GM21515 (cell line): ENCODE measurements around the gene SV2C.
"Not testable (repeated sequence)": the region's sequence is repeated elsewhere in the genome, so short reads cannot be mapped to it uniquely, and the experiment has no call there.

ENCODE experiments used
- ATAC-seq: cut with Tn5 transposase; IDR thresholded peaks from one replicate; pipeline ENCODE4 v1.9.1; 2021; ENCODE audit not compliant: unreplicated experiment

Gene SV2C

DNA sequence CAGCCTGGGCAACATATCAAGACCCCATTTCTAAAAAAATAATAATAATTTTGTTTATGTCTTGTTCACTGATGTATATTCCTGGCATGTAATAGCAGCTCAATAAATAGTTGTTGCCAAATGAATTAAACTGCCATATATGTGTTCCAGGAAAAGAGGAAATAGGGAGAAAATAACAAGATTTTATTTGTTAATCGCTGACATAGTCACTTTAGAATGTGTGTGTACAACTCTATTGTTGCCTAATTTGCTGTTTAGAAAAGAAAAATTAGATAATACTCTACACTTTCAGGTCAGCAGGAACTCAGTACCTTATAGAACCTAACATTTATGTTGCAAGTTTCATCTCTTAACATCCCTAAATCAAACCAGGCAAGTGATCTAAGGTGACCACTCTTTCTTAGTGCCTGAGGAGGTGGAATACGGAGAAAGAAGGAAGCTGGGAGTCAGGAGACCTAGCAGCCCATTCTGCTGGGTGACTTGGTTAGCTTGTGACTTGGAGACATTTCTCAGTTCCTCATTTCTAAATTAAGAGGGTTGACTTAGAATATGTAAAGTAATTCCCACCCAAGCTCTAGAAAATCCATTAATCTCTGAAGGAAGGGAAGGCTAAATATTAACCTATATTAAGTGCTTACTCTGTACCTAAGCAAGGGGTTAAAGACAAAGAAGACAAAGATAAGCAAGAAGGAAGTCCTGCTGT lies 209.6 kb downstream of the SV2C start:
- no peak for ATAC-seq

DNA sequence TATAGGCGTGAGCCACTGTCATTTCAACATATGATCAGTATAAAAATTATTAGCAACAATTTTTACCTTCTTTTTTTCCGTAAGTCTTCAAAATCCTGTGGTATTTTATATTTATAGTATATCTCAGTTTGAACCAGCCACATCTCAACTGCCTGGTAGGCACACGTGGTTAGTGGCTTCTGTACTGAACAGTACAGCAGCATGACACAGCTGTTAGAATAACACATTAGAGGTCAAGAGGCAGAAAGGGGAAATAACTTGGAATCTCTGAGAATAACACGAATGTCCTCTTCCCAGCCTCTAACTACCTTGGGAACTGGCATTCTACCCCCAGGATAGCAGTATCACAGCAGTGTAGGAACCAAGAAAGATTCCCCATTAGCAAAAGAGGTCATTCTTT lies 211.4 kb downstream of the SV2C start:
- ATAC-seq, result no peak

DNA sequence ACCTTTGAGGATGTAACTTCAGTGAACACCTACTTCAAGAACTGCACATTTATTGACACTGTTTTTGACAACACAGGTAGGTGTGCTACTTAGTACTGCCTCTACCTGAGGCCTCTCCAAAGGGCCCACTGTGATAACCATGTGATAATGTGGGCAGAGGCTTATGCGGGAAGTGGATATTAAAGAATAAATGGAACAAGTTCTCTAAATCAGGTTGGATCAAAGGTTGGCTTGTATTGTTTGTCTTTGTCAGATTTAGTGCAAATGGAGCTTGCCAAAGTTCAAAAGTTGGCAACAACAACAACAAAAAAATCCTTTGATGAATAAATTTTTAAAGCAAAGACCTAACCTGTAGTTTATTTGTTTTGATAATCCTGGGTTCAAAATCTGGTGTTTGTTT lies 215.7 kb downstream of the SV2C start:
- no peak for ATAC-seq

DNA sequence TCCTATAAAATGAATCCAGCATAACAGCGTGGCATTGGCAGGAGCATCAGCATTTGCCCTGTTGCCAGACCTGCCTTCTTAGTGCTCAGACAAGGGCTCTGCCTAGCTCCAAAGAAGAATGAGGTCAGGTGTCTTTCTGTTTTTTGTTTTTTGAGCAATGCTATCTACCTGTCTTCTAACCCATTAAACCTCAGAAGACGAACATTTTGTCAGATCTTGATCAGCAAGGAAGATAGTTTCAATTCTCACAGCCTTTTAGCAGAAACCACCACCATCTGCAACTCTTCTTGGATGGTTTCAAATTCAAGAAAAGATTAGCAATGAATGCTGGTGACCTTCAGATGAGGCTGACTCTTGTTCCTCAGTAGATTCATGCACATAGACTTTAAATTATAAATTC lies 216.4 kb downstream of the SV2C start:
- ATAC-seq, result no peak

DNA sequence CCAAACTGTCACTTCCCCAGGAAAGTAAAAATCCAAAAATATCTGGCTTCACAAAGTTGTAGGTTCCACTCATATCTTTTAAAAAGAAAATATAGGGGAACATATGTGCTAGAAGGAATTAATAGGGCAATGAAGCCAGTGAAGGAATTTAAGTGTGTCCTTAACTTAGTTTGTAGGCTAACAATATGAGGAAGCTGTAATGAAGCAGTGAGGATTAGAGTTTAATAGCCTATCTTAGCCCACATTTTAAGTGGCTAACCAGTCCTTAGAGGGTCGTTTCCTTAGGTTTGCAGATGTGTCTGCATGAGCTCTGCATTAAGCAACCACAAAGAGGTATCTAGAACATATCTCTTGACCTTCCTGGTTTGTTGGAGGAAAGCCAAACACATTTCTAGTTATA lies 218.7 kb downstream of the SV2C start:
- ATAC-seq, result not testable (repeated sequence)

DNA sequence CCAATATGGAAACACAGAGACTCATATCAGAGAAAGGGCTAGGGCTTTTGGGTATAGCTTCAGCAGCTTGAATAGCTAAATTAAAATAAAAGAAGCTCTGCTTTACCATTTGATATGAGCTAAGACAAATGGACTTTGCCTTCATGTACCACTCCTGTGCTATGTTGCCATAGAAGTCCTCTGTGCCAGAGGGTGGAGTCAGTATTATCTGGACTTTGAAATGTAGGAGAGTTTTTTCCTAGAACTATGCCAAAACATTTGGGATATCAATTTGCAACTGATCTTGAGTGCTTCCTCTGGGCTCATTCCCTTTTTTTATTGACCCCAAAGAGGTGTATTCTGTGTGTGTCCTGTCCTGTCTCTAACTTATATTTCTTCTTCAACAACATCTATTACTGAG lies 219.5 kb downstream of the SV2C start:
- not testable (repeated sequence) for ATAC-seq

DNA sequence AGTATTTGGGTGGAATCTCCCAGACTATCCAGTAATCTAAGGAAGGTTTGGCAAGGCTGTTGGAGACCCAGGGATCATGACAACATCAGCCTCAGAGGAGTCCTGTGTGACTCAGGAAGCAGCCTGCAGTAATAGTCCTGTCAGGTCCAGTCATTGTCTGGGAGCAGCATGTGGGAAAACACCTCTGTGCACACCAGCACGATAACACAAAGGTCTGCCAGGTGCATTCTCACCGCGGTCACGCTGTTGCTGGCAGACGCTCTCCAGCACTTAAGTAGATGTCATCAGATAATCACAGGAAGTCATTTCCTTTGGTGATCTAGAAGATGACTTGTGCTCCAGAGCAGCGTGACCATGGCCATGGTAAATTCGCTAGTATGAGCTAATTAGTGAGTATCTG lies 220.7 kb downstream of the SV2C start:
- no peak for ATAC-seq

DNA sequence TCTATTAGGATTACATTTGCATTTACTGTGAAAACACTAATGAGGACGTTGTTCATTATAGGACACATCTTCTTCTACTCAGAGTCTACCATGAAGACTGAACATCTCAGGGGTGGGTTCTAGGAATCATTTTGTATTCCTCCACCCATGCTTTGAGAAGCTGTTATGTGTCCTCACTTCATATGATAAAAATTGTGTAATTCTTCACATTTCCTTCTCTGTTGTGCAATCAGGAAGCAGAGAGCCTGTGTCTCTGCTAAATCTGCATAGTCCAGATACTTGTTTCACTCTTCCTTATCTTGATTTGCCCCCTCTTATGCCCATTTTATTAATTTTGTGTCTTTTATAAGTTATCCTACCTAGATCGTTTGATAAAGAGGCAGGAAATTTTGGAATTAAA lies 222.1 kb downstream of the SV2C start:
- no peak for ATAC-seq

DNA sequence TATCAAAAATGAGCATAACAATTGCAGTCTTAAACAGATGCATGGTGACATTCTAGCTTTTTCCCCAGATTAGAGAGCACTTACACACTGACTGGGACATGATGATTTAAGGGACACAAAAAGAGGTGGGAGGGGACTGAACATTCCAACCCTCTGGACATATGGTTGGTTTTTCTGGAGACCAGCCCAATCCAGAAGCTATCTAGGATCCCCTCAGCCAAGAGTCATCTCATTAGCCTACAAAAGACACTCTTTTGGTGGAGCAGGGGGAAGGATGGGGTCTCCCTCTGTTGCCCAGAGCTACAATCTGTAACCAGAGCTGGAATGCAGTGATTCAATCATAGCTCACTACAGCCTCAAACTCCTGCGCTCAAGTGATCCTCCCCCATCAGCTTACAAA lies 222.6 kb downstream of the SV2C start:
- no peak for ATAC-seq

DNA sequence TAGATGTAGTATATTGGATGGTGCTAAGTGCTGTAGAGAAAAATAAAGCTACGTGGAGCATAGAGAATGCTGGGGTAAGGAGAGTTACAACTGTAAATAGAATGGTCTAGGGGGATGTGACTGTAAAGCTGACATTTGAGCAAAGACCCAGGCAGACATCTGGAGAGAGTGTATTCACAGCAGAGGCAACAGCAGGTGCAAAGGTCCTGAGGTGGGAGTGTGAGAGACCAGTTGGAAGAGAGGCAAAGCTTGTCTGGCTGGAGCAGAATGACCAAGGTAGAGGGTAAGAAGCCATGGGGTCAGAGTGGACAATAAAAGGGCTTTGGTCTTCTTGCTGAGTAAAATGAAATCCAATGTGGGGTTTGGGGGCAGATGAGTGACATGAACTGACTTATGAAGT lies 227.0 kb downstream of the SV2C start:
- ATAC-seq, result no peak

DNA sequence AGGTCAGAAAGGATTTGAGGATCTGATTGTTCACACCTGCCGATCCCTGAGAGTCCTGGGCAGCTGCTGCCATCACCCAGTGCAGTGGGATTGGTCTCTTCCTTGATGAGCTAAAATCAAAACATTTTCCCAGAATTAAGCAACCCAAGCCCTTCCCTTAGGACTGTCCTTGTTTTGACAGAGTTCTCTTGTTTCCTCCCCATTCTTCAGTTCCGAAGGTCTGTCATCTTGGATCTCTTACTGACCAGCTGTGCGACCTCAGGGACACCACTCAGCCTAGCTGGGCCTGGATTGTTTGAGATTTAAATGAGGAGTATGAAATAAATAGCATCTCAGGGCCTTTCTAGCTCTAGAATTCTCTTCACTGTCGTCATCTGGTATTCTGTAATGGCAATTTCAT lies 229.6 kb downstream of the SV2C start:
- ATAC-seq, result no peak

DNA sequence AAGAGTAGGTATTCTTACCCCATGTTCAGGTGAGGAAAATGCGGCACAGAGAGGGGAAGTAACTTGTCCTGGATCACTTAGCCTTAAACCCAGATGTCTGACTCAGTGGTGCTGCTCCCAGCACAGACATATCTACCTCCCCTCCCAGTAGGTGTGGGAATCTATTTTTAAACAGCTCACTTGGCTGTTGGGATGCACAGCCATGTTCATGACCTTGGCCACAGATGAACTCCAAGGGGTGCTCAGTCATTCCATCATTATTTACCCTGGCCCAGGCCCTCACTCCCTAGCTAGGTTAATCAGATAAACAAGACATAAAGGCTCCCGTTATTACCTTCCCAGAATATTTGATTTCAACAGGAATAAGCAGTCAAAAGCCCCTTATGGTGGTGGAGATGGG lies 231.5 kb downstream of the SV2C start:
- ATAC-seq, result no peak

DNA sequence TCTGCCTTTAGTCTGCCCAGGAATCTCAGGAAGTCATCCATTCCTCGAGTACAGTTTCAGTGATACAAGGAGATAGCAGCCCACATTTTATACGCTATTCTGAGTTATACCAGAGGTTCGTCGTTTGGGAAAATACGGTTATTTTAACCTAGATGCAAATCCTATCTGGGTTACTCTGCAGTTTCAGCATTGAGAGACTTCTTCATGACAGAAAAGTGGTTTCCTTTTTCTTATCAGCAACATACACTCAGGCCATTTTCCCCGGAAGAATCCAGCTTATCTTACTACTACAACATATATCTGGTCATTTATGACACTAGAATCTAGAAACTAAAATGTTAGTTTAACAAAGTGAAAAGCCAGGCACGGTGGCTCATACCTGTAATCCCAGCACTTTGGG lies 236.5 kb downstream of the SV2C start:
- ATAC-seq, result no peak

DNA sequence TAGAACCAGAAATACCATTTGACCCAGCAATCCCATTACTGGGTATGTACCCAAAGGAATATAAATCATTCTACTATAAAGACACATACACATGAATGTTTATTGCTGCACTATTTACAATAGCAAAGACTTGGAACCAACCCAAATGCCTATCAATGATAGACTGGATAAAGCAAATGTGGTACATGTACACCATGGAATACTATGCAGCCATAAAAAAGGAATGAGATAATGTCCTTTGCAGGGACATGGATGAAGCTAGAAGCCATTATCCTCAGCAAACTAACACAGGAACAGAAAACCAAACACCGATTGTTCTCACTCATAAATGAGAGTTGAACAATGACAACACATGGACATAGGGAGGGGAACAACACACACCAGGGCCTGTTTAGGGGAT lies 240.3 kb downstream of the SV2C start:
- ATAC-seq, result not testable (repeated sequence)

DNA sequence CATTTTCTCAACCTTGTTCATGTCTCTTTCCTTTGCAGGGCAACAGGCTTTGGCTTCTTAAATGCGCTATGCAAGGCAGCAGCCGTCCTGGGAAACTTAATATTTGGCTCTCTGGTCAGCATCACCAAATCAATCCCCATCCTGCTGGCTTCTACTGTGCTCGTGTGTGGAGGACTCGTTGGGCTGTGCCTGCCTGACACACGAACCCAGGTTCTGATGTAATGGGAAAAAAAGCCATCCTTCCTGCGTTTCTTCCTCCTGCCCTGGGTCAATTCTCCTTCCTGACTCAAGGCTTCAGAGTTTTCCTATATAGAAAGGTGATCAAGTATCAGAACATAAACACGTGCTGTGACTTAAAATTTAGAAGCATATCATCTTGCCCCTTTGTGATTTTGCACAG lies 242.1 kb downstream of the SV2C start:
- no peak for ATAC-seq

DNA sequence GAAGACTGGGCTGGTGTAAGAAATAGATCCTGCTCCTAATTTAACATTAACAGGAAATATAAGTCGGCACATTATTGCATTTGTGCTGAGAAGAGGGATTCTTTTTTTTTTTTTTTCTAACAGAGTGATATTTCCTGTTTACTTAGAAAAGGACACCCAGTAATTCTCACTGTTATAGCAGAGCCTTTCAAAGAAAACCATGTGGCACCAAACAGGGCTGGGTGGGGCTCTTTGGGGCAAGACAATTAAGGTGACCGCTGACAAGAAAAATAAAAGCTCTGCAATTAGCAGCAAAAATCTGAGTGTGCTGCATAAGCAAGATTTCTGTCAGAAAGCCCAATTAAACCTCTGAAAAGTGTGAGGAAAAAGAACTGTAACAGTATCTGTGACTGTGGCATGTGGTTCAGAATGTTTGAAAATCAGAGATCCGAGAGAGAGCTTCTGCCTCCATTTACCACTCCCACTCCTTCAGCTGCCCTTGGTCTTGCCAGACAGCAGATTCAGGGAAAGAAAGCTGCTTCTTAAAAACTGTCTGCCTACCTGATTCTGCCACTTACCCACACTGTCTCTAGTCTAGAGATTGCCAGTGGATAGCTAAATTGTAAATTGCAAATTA lies 242.8 kb downstream of the SV2C start:
- no peak for ATAC-seq

DNA sequence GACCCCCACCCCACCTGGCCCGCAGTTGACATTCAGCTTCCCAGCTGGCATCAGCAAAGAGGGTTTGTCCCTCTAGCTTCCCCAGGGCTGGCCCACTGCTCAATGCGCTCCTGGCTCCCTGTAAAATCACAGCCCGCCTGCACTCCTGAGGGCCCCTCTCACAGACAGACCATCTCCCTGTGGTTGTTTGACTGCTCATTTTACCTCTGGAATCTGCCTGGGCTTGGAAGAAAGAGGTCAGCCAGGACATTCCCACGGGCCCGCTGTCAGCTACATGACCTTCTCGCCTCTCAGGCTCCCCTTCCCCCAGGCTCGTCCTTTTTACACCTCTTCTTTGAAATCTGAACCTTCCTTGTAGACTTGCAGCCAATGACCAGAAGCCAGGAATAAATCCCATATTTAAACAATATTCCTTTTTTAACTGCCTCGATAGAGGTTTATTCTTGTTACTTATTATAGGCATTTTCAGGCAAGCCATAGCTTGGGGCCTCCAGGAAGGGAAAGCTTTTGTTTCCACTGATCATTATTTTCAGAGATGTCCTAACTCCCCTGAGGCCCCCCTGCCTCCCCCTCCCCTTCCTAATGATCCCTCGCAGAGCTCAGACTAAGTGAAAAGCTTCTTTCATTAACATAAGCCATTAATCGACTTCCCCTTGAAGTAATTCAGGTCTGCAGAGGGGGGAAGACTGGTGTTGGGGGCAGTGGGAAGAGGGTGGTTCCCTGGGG lies 243.6 kb downstream of the SV2C start:
- no peak for ATAC-seq

DNA sequence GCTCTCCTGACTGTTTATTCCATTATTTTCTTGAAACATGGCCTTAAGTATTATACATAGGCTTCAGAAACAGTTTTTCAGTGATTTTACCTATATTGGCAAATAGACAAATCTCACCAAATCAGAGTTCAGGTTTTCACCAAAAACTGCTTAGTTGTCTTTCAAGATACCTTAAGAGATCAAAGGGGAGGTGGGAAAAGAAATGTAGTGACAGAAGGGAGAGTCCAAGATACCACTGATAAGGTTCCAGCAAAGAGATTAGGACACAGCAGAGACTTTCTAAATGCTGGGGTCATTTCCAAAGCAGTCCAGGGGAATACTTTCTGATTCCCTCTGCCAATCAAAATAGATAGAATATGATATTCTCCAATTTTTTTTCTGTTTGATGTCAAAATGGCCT lies 246.2 kb downstream of the SV2C start:
- ATAC-seq, result no peak

DNA sequence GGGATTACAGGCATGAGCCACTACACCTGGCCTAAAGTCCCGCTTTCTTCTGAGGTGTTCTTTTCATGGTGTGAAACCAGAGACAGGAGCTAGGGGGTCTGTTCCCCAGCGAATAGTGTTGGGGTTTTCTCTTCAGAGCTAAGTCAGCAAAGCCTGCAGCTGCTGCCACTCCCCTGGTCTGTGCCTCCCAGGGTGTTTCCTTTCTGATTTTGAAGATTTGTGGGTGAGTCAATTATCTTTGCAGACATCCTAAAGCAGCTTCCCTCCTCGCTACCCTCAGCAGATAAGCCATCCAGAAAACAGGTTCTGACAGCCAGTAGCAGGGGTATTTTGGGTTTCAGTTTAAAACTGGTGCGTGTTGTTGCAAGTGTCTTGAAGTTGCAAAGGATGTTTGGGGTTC lies 247.9 kb downstream of the SV2C start:
- ATAC-seq, result no peak

DNA sequence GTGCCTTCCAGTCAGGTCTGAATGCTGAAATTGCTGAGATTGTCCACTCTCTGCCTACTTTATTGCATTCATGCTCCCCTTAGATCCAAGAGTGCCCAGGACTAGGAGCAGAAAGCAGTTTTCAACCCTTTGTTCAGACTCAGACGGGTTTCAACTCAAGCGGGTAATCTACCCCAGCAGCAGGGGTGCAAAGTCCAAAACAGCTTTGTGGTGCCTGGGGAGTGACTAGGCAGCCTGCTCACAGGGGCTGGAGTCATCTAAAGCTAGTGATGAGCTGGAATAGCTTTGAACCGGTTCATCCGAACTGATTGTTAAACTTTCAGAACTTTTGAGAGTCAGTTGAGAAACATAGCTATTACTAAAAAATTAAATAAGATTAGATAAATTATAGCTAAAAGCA lies 248.9 kb downstream of the SV2C start:
- no peak for ATAC-seq

DNA sequence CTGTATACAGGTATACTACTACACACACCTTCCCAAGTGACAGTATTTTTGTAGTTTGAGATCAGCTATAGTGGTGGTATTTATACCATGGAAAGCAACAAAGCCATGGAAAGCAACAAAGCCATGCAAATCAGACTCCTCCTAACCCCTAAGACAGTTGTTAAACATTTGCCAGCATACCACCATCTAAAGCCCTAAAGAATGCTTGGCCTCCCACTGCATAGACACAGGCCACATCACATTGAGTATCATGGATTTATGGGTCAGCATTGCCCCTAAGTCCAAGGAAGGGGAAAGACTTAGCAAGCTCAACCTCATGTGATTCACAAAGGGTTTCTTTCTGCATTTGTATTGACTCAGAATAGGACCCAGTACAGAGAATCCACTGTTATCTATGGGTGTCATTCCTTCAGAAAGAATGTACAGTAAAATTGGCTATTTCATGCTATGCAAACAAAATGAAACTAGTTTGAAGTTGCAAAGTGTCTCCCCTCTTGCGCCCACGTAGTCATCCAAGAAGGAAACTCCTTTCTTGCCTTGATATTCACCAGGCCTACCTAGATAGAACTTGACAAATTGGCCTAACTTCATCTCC lies 249.5 kb downstream of the SV2C start:
- ATAC-seq, result no peak

DNA sequence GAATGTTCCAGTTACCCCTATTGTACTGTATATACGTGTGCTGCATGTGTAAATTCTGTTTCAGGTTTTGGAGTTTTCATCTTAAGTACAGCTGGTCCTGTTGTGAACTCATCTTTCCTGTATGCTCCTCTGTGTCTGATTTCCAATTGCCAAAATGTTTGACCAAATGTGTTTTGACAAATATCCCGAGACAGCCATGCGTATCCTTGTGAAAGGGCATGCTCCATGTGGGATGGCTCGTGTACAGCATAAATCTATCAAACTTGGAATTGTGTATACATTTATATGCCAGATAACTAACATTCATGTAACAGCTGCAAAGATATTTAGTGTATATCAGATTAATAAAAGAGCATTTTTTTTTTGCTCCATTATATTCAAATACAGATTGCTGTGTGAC lies 250.4 kb downstream of the SV2C start:
- ATAC-seq, result no peak
